Keratinocyte (primary cell): ENCODE measurements around the gene PLAAT1. TPM values are rescaled to one million over a fixed set of nuclear protein-coding genes. Genes with fewer than 3 reads are reported as not detected.

Experiments
- DNase-seq: peaks from one replicate; pipeline ENCODE4 v3.0.0-alpha.2; 2011; ENCODE audit warnings: low read depth, missing footprints, low spot score
- FAIRE-seq: peaks from 2 replicates; lab custom pipeline; 2011; peaks lifted over from hg19 to GRCh38; lab: Jason Lieb, UNC
- H2AFZ ChIP-seq: 2 replicates; pipeline ENCODE4 v1.6.0; 2012; ENCODE audit warnings: low read length, control low read depth, inconsistent platforms; ENCODE audit not compliant: control insufficient read depth
- H3K27ac ChIP-seq: 2 replicates; pipeline ENCODE4 v1.5.1; 2011; ENCODE audit warnings: low read length; ENCODE audit not compliant: control insufficient read depth, insufficient read depth
- H3K27me3 ChIP-seq: 3 replicates; pipeline ENCODE4 v1.6.0; 2011; ENCODE audit warnings: low read length; ENCODE audit not compliant: control insufficient read depth, insufficient read depth; ENCODE audit errors: extremely low read depth
- H3K36me3 ChIP-seq, 2 experiments: 2 replicates in 1 of 2; 3 replicates in 1 of 2; pipeline ENCODE4 v1.5.1; 2011; ENCODE audit warnings: low read length in 2 of 2, mild to moderate bottlenecking in 1 of 2; ENCODE audit not compliant: control insufficient read depth in 2 of 2, insufficient read depth in 2 of 2; ENCODE audit errors: extremely low read depth in 1 of 2
- H3K4me1 ChIP-seq: 3 replicates; pipeline ENCODE4 v1.5.1; 2011; ENCODE audit warnings: low read length; ENCODE audit not compliant: control insufficient read depth, insufficient read depth; ENCODE audit errors: extremely low read depth
- H3K4me2 ChIP-seq: 3 replicates; pipeline ENCODE4 v1.6.0; 2011; ENCODE audit warnings: low read depth, low read length; ENCODE audit not compliant: control insufficient read depth, insufficient read depth; ENCODE audit errors: extremely low read depth
- H3K4me3 ChIP-seq, 3 experiments: fragments of 200-600 bp in 1 of 3; sonication (generic) in 1 of 3; 2 replicates in 2 of 3; 3 replicates in 1 of 3; pipeline ENCODE4 v1.5.1; 2011 to 2016; ENCODE audit warnings: low read length in 3 of 3, mild to moderate bottlenecking in 3 of 3, control low read depth in 2 of 3, inconsistent platforms in 1 of 3, low read depth in 1 of 3, mixed read lengths in 1 of 3, mixed run types in 1 of 3, moderate library complexity in 1 of 3; ENCODE audit not compliant: control insufficient read depth in 2 of 3, insufficient read depth in 2 of 3; ENCODE audit errors: extremely low read depth in 1 of 3
- H3K79me2 ChIP-seq: 2 replicates; pipeline ENCODE4 v1.6.0; 2012; ENCODE audit warnings: low read length; ENCODE audit not compliant: control insufficient read depth, insufficient read depth
- H3K9ac ChIP-seq: 3 replicates; pipeline ENCODE4 v1.6.0; 2011; ENCODE audit warnings: low read length; ENCODE audit not compliant: control insufficient read depth, insufficient read depth; ENCODE audit errors: extremely low read depth
- H3K9me1 ChIP-seq: 3 replicates; pipeline ENCODE4 v1.6.0; 2011; ENCODE audit warnings: low read length; ENCODE audit not compliant: control insufficient read depth, insufficient read depth; ENCODE audit errors: extremely low read depth
- H3K9me3 ChIP-seq: 2 replicates; pipeline ENCODE4 v1.5.1; 2012; ENCODE audit warnings: low read depth, low read length; ENCODE audit not compliant: control insufficient read depth
- H4K20me1 ChIP-seq: 3 replicates; pipeline ENCODE4 v1.6.0; 2011; ENCODE audit warnings: low read length; ENCODE audit not compliant: control insufficient read depth, insufficient read depth; ENCODE audit errors: extremely low read depth
- CTCF ChIP-seq, 3 experiments: IDR thresholded peaks in 1 of 3; conservative IDR thresholded peaks in 1 of 3; optimal IDR thresholded peaks in 1 of 3; 2 replicates in 2 of 3; 3 replicates in 1 of 3; pipeline versions ENCODE3 to v1.5.1; 2011; ENCODE audit warnings: low read length in 3 of 3, mild to moderate bottlenecking in 3 of 3, moderate library complexity in 2 of 3, control low read depth in 1 of 3, inconsistent platforms in 1 of 3; ENCODE audit not compliant: insufficient read depth in 2 of 3; ENCODE audit errors: extremely low read depth in 1 of 3
- EZH2 ChIP-seq: IDR thresholded peaks from one replicate; pipeline ENCODE4 v1.6.1; 2012; ENCODE audit warnings: inconsistent platforms, mild to moderate bottlenecking, low read length, moderate library complexity
- dilution Hi-C: fragments of 300-500 bp; cut with MboI; formaldehyde crosslinking; loops from one replicate; pipeline ENCODE4 v1.7.0; 2020; ENCODE audit warnings: low sequenced_read_pairs; ENCODE audit not compliant: extremely low pct_ligation_motif_present
- polyA plus RNA-seq, 5 experiments: library from polyadenylated mRNA; depleted of rRNA in 3 of 5; stranded (reverse) in 3 of 5; stranded (forward) in 1 of 5; unstranded in 1 of 5; fragments of >200 nt; gene quantifications; 1 replicate in 1 of 5; 2 replicates in 3 of 5; 3 replicates in 1 of 5; pipeline versions ENCODE4 v1.2.1 to v1.2.3, GENCODE V29; 2011 to 2012; ENCODE audit warnings: missing spikeins in 2 of 5, low read depth in 1 of 5, low replicate concordance in 1 of 5

PLAAT1 gene
- polyA plus RNA-seq, 1 donor (not counting 4 experiments of a cell fraction or from before 2014, with no cell fraction given): 0.55 TPM

GRCh38 chr3:193211984-193212383, 29.0 kb upstream of the PLAAT1 start:
- no peaks in the 10 kb centered on the region for H3K9me3 ChIP-seq

GRCh38 chr3:193212844-193213243, 28.2 kb upstream of the PLAAT1 start:
- Histone ChIP-seq H3K4me3 (no peak overlapping the region), H3K9ac (no peak overlapping the region), H4K20me1 (no peaks in the 10 kb centered on the region), H3K4me2 (no peak overlapping the region), H3K79me2 (no peaks in the 10 kb centered on the region), H3K4me1 (no peaks in the 10 kb centered on the region), H3K27me3 (no peaks in the 10 kb centered on the region), H3K9me1 (no peaks in the 10 kb centered on the region), H3K9me3 (no peaks in the 10 kb centered on the region), H3K27ac (no peak overlapping the region), H2AFZ (no peak overlapping the region), H3K36me3 (no peaks in the 10 kb centered on the region)
- DNase-seq (no peak), FAIRE-seq (no peak)
- dilution Hi-C loops: no loop called here
- no peak for TF ChIP-seq CTCF (optimal IDR thresholded peaks at IDR 0.05 in 1 of 3, IDR thresholded peaks at IDR 0.05 in 1 of 3, conservative IDR thresholded peaks at IDR 0.05 in 1 of 3; ENCODE audit: extremely low read depth in 1 of 3, insufficient read depth in 2 of 3, low read length in 3 of 3)
- TF ChIP-seq EZH2: no peak

More at GRCh38 chr3:193211984-193212383, 29.0 kb upstream of the PLAAT1 start:
- no peak overlapping the region for H2AFZ ChIP-seq
- dilution Hi-C loops: no loop called here
- TF ChIP-seq CTCF (optimal IDR thresholded peaks at IDR 0.05 in 1 of 3, IDR thresholded peaks at IDR 0.05 in 1 of 3, conservative IDR thresholded peaks at IDR 0.05 in 1 of 3; ENCODE audit: extremely low read depth in 1 of 3, insufficient read depth in 2 of 3, low read length in 3 of 3) (no peak), EZH2 (no peak)
- no peak overlapping the region for H3K4me2 ChIP-seq
- H3K27ac ChIP-seq: no peak overlapping the region
- no peaks in the 10 kb centered on the region for H3K9me1 ChIP-seq
- no peak overlapping the region for H3K4me3 ChIP-seq
- no peaks in the 10 kb centered on the region for H3K27me3 ChIP-seq
- H3K9ac ChIP-seq: no peak overlapping the region
- DNase-seq: no peak
- H3K36me3 ChIP-seq: no peaks in the 10 kb centered on the region
- H3K4me1 ChIP-seq: no peaks in the 10 kb centered on the region
- H3K79me2 ChIP-seq: no peaks in the 10 kb centered on the region
- no peaks in the 10 kb centered on the region for H4K20me1 ChIP-seq
- FAIRE-seq: no peak
